Coronary artery (tissue), 2 donors: Measurements from ENCODE around the gene DCAF10.
"Not testable (repeated sequence)": the region's sequence is repeated elsewhere in the genome, so short reads cannot be mapped to it uniquely, and the experiment has no call there.

Experiments
- DNase-seq: peaks from one replicate; pipeline ENCODE4 v3.0.0-alpha.2; 2017; ENCODE audit warnings: low spot score
- H3K27ac ChIP-seq, 2 donors: fragments of 200-600 bp; sonication (generic); one replicate each; pipeline ENCODE4 v1.5.1; 2016 to 2019
- H3K4me3 ChIP-seq: fragments of 200-600 bp; sonication (generic); 2 replicates; pipeline ENCODE4 v1.5.1; 2016; ENCODE audit warnings: mild to moderate bottlenecking, moderate library complexity
- CTCF ChIP-seq: fragments of 200-600 bp; sonication (generic); IDR thresholded peaks from one replicate; pipeline ENCODE4 v1.5.1; 2019; ENCODE audit warnings: antibody characterized with exemption

The DCAF10 gene

GRCh38 chr9:37812773-37813379 is 12.3 kb downstream of the DCAF10 start:
- H3K4me3 ChIP-seq, result no peak overlapping the region
- no peak overlapping the region for H3K27ac ChIP-seq
- TF ChIP-seq CTCF, result no peak
- no peak for DNase-seq

GRCh38 chr9:37818849-37819248 is 18.3 kb downstream of the DCAF10 start:
- Histone ChIP-seq H3K27ac (no peak overlapping the region), H3K4me3 (no peak overlapping the region)
- DNase-seq, result no peak
- no peak for TF ChIP-seq CTCF

GRCh38 chr9:37820142-37820541 is 19.5 kb downstream of the DCAF10 start:
- H3K27ac ChIP-seq, result no peak overlapping the region
- no peak for DNase-seq
- no peak overlapping the region for H3K4me3 ChIP-seq
- no peak for TF ChIP-seq CTCF

GRCh38 chr9:37825174-37825573 is 24.6 kb downstream of the DCAF10 start:
- not testable (repeated sequence) for H3K4me3 ChIP-seq, H3K27ac ChIP-seq, DNase-seq

- no peak overlapping the region for H3K4me3 ChIP-seq
- H3K27ac ChIP-seq, result no peak overlapping the region
- no peak for TF ChIP-seq CTCF
- no peak for DNase-seq
Observed at GRCh38 chr9:37827483-37828165, 27.0 kb downstream of the DCAF10 start.

- no peak for DNase-seq
- no peak for TF ChIP-seq CTCF
- H3K4me3 ChIP-seq, result no peak overlapping the region
Observed at GRCh38 chr9:37835821-37836220, 35.2 kb downstream of the DCAF10 start.

GRCh38 chr9:37836386-37836785 is 35.8 kb downstream of the DCAF10 start:
- H3K27ac ChIP-seq, result no peak overlapping the region
- TF ChIP-seq CTCF, result no peak
- DNase-seq, result no peak
- no peak overlapping the region for H3K4me3 ChIP-seq

More at GRCh38 chr9:37835821-37836220, 35.2 kb downstream of the DCAF10 start:
- no peak overlapping the region for H3K27ac ChIP-seq
